GM12891 (cell line): ENCODE results near the gene CDCP1.

Experiments used
- POLR2A ChIP-seq: IDR thresholded peaks from 2 replicates; pipeline ENCODE4 v1.6.1; 2011; ENCODE audit warnings: low read depth, low read length, control low read depth
- POLR2AphosphoS5 ChIP-seq: IDR thresholded peaks from 2 replicates; pipeline ENCODE4 v1.6.1; 2011; ENCODE audit warnings: low read depth, low read length, control low read depth
- TAF1 ChIP-seq: IDR thresholded peaks from 2 replicates; pipeline ENCODE4 v1.6.1; 2011; ENCODE audit warnings: low read depth, low read length, control low read depth

DNA sequence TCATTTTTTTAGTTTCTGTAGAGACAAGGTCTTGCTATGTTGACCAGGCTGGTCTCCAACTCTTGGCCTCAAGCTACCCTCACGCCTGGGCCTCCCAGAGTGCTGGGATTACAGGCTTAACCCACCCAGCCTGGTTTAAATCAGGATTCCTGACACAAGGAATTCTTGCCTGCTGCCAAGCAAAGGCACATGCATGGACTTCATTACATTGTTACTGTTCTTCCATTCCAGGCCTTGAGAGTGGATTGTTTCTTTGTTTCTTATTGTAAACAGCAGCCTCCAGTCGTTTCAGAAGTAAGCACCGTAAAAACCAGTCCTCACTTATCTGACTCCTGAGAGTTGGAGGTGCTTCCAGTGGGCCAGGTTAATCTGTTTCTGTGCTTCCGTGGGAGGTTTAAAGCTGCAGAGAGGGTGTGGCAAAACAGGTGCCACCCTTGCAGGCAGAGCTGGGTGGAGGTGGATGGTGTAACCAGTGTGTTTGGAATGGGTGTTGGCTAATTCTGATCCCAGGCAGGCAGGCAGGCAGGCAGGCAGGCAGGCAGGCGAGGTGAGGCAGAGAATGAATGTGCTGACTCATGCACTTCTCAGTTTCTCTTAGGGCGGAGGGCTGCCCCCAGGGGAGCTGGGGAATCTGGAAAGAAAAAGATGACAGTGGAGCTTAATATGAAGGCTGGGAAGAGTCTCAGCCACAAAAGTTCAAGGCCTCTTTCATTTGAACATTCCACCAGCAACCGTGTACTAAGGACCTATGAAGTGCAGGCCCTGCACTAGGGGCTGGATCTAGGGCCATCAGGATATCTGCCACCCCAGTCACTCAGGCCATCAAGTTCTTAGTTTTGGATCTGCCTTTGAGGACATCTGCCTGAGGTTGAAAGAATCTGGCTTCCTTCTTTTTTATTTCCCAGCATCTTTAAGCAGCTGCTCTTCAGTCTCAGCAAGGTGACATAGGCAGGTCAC, 37.0 kb upstream of the CDCP1 start:
- TF ChIP-seq TAF1 (no peak), POLR2AphosphoS5 (no peak), POLR2A (no peak)
